ENCODE results near the gene SIGLEC7.

GRCh38 chr19:51201712-51202111, 59.6 kb downstream of the SIGLEC7 start:
- TF ChIP-seq CTCF (IDR thresholded peaks at IDR 0.05) (no peak), EZH2 (IDR thresholded peaks at IDR 0.05) (no peak), EZH2phosphoT487 (IDR thresholded peaks at IDR 0.05) (no peak)
